GM12891 (cell line): ENCODE data around the gene GNAQ.

Experiments
- DNase-seq: peaks from one replicate; pipeline ENCODE4 v3.0.0; 2011; ENCODE audit warnings: low spot score; ENCODE audit not compliant: insufficient read length
- FAIRE-seq: peaks from 2 replicates; lab custom pipeline; 2011; peaks lifted over from hg19 to GRCh38; lab: Jason Lieb, UNC
- PAX5 ChIP-seq: IDR thresholded peaks from 2 replicates; pipeline ENCODE4 v1.6.1; 2011; ENCODE audit warnings: low read length, moderate library complexity, mild to moderate bottlenecking; ENCODE audit not compliant: insufficient read depth, severe bottlenecking
- POLR2A ChIP-seq: IDR thresholded peaks from 2 replicates; pipeline ENCODE4 v1.6.1; 2011; ENCODE audit warnings: low read depth, low read length, control low read depth
- POLR2AphosphoS5 ChIP-seq: IDR thresholded peaks from 2 replicates; pipeline ENCODE4 v1.6.1; 2011; ENCODE audit warnings: low read depth, low read length, control low read depth
- POU2F2 ChIP-seq: IDR thresholded peaks from 2 replicates; pipeline ENCODE4 v1.6.1; 2011; ENCODE audit warnings: low read depth, mild to moderate bottlenecking, control low read depth, low read length, moderate library complexity
- SPI1 ChIP-seq: IDR thresholded peaks from 2 replicates; pipeline ENCODE4 v1.6.1; 2011; ENCODE audit warnings: low read depth, low read length, control low read depth
- TAF1 ChIP-seq: IDR thresholded peaks from 2 replicates; pipeline ENCODE4 v1.6.1; 2011; ENCODE audit warnings: low read depth, low read length, control low read depth

The GNAQ gene

GRCh38 chr9:77809552-77809951 lies 222.1 kb downstream of the GNAQ start:
- DNase-seq (no peak), FAIRE-seq (no peak)
- TF ChIP-seq PAX5 (no peak), POU2F2 (no peak), SPI1 (no peak), TAF1 (no peak), POLR2A (no peak), POLR2AphosphoS5 (no peak)

- no peak for DNase-seq
- TF ChIP-seq SPI1 (no peak), POLR2AphosphoS5 (no peak)
- FAIRE-seq = no peak
These were observed 222.9 kb downstream of the GNAQ start for GRCh38 chr9:77808751-77809081.

GRCh38 chr9:77807846-77808750 lies 223.5 kb downstream of the GNAQ start:
- FAIRE-seq (no peak), DNase-seq (no peak)
- TF ChIP-seq TAF1 = no peak
- no peak for TF ChIP-seq POLR2AphosphoS5
- TF ChIP-seq SPI1 = no peak
- TF ChIP-seq PAX5 = no peak
- no peak for TF ChIP-seq POU2F2
- TF ChIP-seq POLR2A = no peak

DNA sequence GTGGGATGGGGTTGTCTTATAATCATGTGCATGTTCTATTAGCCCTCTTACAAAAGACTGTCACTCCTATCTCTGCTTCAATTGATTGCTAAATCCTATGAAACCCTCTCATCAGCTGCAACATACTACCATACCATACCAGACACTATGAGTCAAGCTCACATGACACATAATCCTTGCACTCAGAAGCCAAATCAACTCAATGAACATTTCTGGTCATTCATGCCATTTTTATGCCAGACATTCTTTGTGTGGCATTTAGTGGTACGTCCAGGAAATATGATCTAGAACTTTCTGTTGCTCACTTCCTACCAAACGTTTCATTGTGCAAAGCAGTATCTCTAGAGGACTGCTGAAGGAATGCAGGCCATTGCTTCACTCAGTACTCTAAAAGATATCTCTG lies 224.3 kb downstream of the GNAQ start:
- no peak for TF ChIP-seq POU2F2
- no peak for TF ChIP-seq POLR2AphosphoS5
- no peak for TF ChIP-seq SPI1
- FAIRE-seq = no peak
- no peak for DNase-seq

DNA sequence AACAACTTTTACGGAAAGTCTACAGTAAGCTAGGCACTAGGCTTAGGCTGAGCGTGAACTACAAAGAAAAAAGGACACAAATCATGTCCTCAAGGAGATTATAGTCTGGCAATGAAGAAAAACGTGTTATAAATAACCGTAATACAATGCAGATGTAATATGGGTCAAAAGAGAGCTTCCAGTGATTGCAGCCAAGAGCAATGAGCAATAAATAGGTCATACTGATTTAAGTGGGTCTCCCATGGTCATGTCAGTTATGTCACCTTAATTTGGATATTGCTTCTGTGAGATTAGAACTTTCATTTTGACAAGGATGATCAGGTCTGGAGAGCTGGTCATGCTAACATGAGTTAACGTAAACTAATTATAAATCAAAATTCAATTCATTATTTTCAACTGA lies 224.9 kb downstream of the GNAQ start:
- no peak for TF ChIP-seq TAF1
- TF ChIP-seq POLR2AphosphoS5 = no peak
- no peak for TF ChIP-seq POU2F2
- TF ChIP-seq PAX5 = no peak
- no peak for TF ChIP-seq POLR2A
- no peak for TF ChIP-seq SPI1
- no peak for DNase-seq
- FAIRE-seq = no peak

DNA sequence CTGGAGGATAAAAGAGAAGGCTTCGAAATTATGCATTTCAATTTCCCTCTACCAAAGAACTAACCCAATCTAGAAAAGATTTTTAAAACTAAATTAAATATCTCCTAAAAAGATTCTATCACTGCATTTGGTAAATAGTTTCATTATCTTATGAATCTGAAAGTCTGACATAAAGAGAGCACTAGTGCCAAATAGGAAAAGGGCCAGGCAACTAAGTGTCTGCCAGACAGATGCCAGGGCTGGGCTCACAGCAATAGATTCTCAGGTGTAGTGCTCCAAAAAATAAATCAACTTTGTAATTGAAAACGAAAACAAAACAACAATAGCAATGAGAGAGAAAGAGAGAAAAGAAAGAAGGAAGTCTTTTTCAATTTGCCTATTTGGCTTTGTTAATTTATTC lies 225.8 kb downstream of the GNAQ start:
- no peak for FAIRE-seq
- no peak for DNase-seq
- TF ChIP-seq TAF1 (no peak), SPI1 (no peak), POU2F2 (no peak), POLR2AphosphoS5 (no peak), POLR2A (no peak)

DNA sequence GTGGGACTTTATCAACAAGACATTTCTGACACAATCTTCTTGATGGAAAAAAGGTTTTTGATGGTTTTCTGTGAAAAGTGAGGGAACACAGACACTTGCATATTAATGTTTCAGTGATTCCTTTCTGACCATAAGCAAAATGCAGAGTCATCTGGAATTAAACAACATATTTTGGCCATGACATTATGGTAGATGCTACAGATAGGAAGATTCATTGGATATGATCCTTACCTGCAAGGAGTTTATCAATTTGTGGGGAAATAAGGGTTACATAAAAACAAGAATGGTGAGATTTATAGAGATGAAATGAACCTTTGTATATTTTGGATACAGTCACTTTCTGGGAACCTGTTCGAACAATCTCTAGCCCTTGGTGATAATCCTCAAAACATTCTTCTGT lies 228.2 kb downstream of the GNAQ start:
- FAIRE-seq = no peak
- no peak for TF ChIP-seq TAF1
- no peak for TF ChIP-seq SPI1
- TF ChIP-seq POLR2A = no peak
- TF ChIP-seq POU2F2 = no peak
- no peak for TF ChIP-seq PAX5
- no peak for TF ChIP-seq POLR2AphosphoS5
- DNase-seq = no peak

DNA sequence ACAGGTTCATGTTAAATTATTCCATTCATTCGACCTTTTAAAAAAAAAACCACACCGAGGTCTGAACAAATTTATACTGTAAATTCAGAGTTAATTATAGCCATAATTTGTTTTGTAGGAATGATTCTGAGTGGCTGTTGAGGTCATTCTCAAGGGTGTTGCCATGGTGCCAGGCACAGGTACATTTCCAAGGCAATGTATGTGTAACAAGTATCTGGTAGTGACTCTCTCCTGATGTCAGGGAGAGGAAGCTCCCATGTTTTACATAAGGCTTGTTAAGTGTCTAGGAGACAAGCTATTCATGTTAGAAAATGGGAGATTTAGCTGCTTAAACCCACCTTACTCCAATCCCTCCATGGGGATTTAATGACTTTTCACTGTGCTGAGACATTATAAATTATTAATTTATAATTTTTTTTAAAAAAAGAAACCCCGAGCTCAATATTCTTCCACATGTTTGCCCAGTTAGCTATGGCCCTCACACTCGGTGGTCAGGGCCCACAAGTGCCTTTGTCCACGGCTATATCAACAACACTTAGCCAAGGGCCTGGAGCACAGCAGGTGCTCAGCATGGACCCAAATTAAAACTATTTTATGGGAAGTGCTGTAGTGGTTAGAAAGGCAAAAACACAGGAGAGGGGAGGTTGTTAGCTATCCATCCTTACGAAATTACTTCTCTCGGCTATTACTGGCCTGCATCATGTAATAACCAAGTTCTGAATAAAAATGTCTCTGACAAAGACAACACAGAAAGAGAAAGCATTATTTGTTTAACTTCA lies 228.9 kb downstream of the GNAQ start:
- no peak for FAIRE-seq
- DNase-seq = no peak

DNA sequence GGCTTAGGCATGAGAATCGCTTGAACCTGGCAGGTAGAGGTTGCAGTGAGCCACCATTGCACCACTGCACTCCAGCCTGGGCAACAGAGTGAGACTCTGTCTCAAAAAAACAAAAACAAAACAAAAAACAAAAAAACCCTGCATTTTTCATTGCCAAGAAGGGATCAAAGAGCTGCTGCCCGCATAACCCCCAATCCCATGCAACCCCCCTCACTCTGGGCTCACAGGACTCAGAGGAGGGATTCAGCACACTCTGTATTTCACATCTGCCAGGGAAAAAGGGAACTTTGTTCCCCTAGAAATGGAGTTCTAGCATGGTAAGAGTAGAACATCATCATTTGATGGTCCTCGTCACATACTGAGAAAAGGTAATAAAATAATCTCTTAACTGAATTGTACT lies 229.5 kb downstream of the GNAQ start:
- no peak for FAIRE-seq
- no peak for TF ChIP-seq SPI1
- no peak for TF ChIP-seq POLR2A
- TF ChIP-seq PAX5 = no peak
- TF ChIP-seq POLR2AphosphoS5 = no peak
- TF ChIP-seq POU2F2 = no peak
- no peak for DNase-seq

More for the DNA sequence above, 228.9 kb downstream of the GNAQ start:
- TF ChIP-seq SPI1 (no peak), PAX5 (no peak), POLR2AphosphoS5 (no peak), POU2F2 (no peak), TAF1 (no peak), POLR2A (no peak)

GRCh38 chr9:77800924-77801551 lies 230.6 kb downstream of the GNAQ start:
- TF ChIP-seq PAX5 (no peak), POLR2A (no peak), POLR2AphosphoS5 (no peak), TAF1 (no peak), SPI1 (no peak), POU2F2 (no peak)
- FAIRE-seq (no peak), DNase-seq (no peak)
